GM10266 (cell line): ENCODE measurements around the gene NTN5.

Experiments
- DNase-seq: peaks from one replicate; pipeline ENCODE4 v3.0.0; 2012; ENCODE audit errors: extremely low spot score
- CTCF ChIP-seq: IDR thresholded peaks from 2 replicates; pipeline ENCODE4 v1.5.1; 2012; ENCODE audit warnings: mild to moderate bottlenecking, low read depth; ENCODE audit not compliant: control insufficient read depth, insufficient read depth; ENCODE audit errors: missing control alignments

NTN5 gene

GRCh38 chr19:48656840-48657474 is 15.9 kb downstream of the NTN5 start:
- no peak for TF ChIP-seq CTCF
- DNase-seq = no peak

- DNase-seq = no peak
- TF ChIP-seq CTCF = no peak
Observed at GRCh38 chr19:48654299-48655059, 18.3 kb downstream of the NTN5 start.

- DNase-seq = no peak
- no peak for TF ChIP-seq CTCF
Observed at GRCh38 chr19:48651683-48652048, 21.2 kb downstream of the NTN5 start.

GRCh38 chr19:48650974-48651682 is 21.7 kb downstream of the NTN5 start:
- no peak for DNase-seq
- TF ChIP-seq CTCF = no peak

- no peak for DNase-seq
- no peak for TF ChIP-seq CTCF
Observed at GRCh38 chr19:48648134-48648533, 24.7 kb downstream of the NTN5 start.

- no peak for TF ChIP-seq CTCF
- no peak for DNase-seq
Observed at GRCh38 chr19:48646722-48647216, 26.0 kb downstream of the NTN5 start.
